ENCODE results near the gene GMDS. TPM values are rescaled to one million over a fixed set of nuclear protein-coding genes. Genes with fewer than 3 reads are reported as not detected.
"Not testable (repeated sequence)": the region's sequence is repeated elsewhere in the genome, so short reads cannot be mapped to it uniquely, and the experiment has no call there.

Gene GMDS
- total RNA-seq, 1 experiment from 2014 or later, result 10.0 TPM

- DNase-seq (ENCODE audit: low read depth), result peak; percentile 93
Observed at GRCh38 chr6:1686117-1687098, 559.0 kb downstream of the GMDS start.

DNA sequence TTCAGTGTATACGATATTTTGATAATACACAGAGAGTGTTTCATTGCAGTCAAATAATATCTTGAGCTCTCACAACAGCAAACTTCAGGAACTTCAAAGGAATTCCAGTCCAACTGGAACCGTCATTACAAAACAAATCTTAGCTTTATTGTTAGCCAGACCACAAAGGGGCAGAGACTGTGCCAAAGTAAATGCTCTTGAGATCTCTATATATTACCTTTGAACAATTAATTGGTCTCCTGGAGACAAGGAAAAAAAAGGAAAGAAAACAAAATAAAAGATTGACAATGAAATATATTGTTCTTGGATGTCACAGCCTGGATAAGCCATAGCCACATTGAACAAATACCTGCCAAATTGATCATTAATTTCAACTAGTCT lies 565.7 kb downstream of the GMDS start:
- peak; percentile 50 for DNase-seq (ENCODE audit: low read depth)

DNA sequence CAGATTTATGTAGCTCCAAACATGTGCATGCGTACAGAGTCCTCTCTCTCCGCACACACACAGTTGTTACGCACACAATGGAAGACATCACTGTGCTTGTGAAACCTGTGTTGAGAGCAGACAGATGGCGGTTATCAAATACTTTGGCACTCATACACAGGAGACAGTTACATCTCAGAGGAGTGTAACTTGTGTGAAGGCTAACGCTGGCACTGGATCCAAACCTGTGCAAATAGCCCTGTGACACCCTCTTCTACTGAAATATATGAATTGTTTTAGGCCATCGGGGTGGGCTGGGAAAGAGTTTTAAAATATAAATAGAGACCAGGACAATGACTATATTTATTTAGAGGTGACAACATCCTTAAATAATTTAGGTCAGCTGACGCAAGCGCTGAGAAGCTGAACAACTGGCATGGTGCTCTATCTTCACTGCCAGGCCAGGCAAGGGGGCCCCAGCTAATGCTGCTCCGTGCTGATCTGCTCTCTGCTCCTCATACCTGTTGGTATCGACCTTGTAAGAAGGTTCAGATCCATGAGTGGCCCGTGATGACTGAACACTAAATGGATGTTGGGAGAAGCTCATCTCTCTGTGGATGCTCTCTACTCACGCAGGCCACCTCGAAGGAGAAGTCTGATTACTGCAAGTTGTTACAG lies 566.2 kb downstream of the GMDS start:
- no peak for DNase-seq (ENCODE audit: low read depth)

- DNase-seq (ENCODE audit: low read depth), result no peak
Observed at GRCh38 chr6:1678201-1678600, 567.2 kb downstream of the GMDS start.

GRCh38 chr6:1672379-1672778 lies 573.0 kb downstream of the GMDS start:
- DNase-seq (ENCODE audit: low read depth), result no peak

DNA sequence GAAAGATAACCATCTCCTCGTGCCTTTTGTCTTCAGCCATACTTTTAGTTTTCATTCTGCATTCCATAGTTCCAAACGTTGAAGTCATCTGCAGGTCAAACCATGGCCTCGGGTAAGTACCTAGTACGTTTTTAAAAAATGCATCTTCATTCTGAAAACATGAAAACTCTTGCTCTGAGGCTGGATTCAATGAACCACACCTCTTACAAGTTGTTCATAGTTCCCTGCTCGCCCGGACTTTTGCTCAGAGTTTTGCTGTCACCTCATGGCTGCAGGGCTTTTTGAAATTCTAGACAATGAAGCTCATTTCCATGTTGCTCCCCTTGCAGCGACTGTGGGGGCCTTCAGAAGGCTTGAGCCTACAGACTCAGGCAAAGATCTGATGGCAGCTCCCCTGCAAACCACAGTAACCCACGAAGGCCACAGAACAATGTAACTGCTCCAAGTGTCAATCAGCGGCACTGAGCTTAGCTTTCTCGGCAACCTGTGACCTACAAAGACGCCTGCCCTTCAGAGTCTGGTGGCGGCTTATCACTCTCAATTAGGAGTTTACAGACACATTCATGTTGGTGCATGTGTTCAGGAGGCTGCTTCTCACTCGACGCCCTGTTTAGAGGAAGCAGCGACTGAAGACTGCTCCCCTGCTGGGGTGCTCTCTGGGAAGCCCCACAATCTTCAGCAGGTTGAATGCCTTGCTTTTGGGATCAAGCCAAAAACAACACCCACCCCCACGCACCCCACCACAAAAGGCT lies 574.5 kb downstream of the GMDS start:
- no peak for DNase-seq (ENCODE audit: low read depth)

DNA sequence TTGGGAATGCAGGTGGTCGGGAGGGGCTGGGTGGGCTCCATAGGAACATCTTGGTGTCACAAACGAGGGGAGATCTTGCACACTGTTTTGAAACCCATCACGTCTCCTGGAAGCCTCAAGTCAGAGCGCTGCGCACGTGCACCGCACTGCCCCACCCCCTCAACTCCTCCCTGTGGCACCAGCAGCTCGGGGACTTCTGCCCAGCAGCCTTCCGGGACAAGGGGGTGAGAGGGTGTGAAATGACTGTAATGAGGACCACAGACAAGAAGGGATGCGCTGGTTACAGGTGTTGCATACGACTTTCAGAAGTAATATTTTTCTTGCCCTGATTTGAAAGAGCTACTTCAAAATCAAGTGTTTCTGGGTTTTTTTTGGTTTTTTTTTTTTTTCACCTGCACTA lies 575.4 kb downstream of the GMDS start:
- DNase-seq (ENCODE audit: low read depth), result no peak

DNA sequence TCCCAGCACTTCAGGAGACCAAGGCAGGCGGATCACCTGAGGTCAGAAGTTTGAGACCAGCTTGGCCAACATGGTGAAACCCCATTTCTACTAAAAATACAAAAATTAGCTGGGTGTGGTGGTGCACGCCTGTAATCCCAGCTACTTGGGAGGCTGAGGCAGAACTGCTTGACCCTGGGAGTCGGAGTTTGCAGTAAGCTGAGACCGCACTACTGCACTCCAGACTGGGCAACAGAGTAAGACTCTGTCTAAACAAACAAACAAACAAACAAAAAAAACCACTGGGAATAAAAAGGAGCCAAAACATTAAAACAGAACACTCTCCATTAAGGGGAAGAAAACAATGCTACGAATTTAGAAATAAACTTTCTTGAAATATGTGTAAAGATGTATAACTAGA lies 576.9 kb downstream of the GMDS start:
- DNase-seq (ENCODE audit: low read depth), result not testable (repeated sequence)

- no peak for DNase-seq (ENCODE audit: low read depth)
Observed at GRCh38 chr6:1667805-1668175, 577.6 kb downstream of the GMDS start.

DNA sequence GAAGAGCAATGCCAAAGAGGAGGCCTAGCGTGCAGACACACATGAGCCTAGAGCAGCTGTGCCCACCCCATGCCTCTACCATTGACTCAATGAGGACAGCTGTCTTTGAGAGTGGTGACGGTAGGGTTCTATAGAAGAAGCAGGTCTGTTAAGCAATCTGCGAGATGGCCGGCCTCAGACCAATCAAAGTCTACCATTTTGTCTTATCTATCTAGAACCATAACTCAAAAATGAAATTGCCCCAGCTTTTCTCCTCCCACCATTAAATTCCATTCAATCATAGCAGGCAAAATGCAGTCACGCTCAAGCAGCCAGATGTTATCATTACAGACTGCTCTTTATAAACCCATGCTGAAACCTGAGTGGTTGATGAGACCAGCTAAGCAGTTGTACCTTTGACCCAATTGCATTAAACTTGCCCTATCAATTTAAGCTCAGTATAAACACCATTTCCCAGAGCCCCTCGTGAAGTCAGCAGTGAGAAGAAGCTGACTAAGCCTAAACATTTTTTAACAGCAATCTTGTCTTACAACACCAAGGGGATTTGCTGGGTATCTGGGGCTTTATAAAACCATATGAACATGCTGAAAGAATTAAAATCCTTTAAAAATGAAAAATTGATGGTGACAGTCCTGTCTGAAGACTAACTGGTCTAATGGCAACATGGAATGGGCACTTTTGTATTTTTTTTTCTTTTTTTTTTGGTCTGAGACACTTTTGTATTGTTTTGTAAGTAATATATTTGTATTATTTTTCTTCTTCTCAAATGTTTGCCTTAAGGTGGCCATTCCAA lies 578.2 kb downstream of the GMDS start:
- DNase-seq (ENCODE audit: low read depth), result peak; percentile 27

DNA sequence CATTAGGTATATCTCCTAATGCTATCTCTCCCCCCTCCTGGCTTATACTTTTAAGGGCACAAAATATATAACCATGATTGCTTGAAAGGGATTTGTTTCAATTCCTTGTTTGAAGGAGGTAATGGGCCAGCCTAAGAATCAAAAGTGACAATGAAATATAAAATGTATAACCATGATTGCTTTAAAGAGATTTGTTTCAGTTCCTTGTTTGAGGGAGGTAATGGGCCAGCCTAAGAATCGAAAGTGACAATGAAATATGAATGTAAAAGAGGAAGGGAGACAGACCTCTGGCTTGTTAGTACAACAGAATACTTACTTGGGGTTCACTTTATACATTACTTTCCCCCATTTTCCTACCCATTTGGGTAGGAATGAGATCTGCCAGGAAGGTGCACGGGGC lies 580.2 kb downstream of the GMDS start:
- DNase-seq (ENCODE audit: low read depth), result no peak

GRCh38 chr6:1664329-1664728 lies 581.1 kb downstream of the GMDS start:
- DNase-seq (ENCODE audit: low read depth), result no peak

DNA sequence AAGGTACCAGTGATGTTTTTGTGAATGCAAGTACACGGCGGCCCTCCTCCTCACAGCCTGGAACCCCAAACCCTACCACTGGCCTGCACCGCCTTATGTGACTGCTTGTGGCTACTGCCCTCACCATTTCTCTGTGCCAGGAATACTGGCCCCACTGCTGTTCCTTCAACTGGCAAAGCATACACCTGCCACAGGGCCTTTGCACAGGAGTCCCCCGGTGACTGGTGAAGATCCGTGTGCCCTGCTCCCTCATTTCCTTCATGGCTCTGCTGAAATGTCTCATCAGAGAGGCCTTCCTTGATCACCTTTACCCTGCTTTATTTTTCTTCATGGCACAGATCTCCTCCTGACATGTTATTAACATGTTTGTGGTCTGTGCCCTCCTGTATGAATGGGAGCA lies 581.9 kb downstream of the GMDS start:
- DNase-seq (ENCODE audit: low read depth), result no peak

DNA sequence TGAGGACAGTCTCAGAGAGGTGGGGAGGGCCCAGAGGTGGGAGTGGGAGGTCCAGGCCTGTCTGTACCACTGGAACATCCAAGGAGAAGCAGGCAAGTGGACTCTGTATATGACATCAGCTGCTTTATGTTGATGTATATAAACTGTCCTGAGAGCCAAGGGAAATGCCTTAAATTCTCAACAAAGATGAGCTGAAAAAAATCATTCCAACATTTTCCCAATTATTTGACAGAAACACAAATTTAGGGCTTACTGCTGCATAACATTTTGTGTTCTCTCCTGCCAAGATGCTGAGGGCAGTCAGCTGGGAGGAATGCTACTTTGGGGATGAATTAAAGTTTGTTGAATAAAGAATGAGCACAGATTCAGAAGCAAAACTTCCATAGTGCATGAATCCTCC lies 582.9 kb downstream of the GMDS start:
- DNase-seq (ENCODE audit: low read depth), result no peak

DNA sequence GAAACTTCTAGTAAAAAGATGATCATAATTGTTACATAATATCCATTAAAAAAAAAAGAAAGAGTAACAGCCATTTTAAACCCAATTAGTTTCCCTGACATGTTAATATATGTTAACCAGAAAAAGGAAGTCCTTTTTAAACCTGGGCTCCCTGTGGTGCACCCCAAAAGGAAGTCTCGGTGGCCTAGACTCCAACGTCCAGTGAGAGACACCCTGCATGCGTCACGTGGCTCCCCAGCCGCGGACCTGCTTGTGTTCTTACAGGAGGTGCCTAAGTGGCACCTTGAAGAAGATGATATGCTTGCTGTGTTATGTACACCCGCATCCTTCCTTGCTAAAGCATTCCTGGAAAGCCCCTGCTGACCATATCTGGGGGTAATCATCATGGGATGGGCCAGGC lies 585.6 kb downstream of the GMDS start:
- no peak for DNase-seq (ENCODE audit: low read depth)

- DNase-seq (ENCODE audit: low read depth), result no peak
Observed at GRCh38 chr6:1658212-1659005, 587.0 kb downstream of the GMDS start.

- no peak for DNase-seq (ENCODE audit: low read depth)
Observed at GRCh38 chr6:1657771-1658165, 587.6 kb downstream of the GMDS start.

- DNase-seq (ENCODE audit: low read depth), result no peak
Observed at GRCh38 chr6:1657116-1657770, 588.2 kb downstream of the GMDS start.

DNA sequence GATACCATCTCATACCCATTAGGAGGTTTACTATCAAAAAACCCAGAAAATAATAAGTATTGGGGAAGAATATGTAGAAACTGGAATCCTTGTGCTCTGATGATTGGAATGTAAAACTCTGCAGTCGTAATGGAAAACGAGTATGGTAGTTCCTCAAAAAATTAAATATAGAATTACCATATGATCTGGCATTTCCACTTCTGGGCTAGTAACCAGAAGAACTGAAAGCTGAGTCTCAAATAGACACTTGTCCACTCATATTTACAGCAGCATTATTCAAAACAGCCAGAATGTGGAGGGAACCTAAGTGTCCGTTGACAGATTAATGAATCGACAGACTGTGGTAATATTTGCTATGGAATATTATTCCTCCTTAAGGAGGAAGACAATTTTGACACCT lies 591.4 kb downstream of the GMDS start:
- no peak for DNase-seq (ENCODE audit: low read depth)

GRCh38 chr6:1652842-1653241 lies 592.6 kb downstream of the GMDS start:
- DNase-seq (ENCODE audit: low read depth), result no peak

All from Daoy (cell line).